Measurements from ENCODE around the gene HEATR5A. TPM values are rescaled to one million over a fixed set of nuclear protein-coding genes. Genes with fewer than 3 reads are reported as not detected.
A peak's percentile ranks its signal among the peaks of the same experiment; 100 is the strongest.

Gene HEATR5A
- total and polyA plus RNA-seq, 9 of the 15 experiments (the other 6 are each of a cell fraction or from before 2014, with no cell fraction given) = 8.0 to 50.9 (median 23.0) TPM

DNA sequence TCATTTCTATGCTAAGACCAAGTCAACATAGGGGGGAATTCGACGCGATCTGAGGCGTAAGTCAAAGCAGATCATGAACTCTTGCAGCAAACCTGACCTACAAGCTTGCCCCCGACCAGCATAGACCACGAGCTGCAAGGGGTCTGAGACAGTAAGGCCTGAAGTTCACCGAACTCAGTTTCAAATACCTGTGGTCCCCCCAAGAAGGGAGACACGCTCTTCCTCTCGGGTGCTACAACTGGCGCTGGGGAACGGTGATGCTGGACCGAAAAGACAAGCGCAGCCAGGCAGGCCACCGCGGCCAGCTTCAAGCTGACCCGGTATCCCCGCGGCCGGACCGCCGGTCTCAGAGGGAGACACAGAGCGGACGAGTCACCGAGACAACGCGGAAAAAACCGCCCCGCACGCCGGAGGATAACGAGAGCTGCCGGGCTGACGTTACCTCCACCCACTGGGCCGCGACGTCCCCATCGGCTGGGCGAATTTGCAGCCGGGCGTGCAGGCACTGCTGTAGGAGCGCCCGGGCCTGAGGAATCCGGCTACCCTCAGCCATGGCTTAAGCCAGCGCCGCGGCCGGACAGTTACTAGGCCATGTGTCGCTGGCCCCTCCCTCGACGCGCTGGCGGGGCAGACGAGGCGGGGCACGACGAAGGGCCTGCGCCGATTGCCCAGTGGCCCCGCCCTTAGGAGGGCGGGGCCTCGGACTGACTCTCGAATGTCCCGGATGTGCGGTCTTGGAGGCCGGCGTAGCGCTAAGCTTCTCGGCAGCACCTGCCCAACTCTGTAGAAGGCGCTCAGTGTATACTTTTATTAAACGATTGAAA is 36.7 kb upstream of the HEATR5A start, which contains the start of gene DTD2 (continued):
- TF ChIP-seq, protein P1, sequence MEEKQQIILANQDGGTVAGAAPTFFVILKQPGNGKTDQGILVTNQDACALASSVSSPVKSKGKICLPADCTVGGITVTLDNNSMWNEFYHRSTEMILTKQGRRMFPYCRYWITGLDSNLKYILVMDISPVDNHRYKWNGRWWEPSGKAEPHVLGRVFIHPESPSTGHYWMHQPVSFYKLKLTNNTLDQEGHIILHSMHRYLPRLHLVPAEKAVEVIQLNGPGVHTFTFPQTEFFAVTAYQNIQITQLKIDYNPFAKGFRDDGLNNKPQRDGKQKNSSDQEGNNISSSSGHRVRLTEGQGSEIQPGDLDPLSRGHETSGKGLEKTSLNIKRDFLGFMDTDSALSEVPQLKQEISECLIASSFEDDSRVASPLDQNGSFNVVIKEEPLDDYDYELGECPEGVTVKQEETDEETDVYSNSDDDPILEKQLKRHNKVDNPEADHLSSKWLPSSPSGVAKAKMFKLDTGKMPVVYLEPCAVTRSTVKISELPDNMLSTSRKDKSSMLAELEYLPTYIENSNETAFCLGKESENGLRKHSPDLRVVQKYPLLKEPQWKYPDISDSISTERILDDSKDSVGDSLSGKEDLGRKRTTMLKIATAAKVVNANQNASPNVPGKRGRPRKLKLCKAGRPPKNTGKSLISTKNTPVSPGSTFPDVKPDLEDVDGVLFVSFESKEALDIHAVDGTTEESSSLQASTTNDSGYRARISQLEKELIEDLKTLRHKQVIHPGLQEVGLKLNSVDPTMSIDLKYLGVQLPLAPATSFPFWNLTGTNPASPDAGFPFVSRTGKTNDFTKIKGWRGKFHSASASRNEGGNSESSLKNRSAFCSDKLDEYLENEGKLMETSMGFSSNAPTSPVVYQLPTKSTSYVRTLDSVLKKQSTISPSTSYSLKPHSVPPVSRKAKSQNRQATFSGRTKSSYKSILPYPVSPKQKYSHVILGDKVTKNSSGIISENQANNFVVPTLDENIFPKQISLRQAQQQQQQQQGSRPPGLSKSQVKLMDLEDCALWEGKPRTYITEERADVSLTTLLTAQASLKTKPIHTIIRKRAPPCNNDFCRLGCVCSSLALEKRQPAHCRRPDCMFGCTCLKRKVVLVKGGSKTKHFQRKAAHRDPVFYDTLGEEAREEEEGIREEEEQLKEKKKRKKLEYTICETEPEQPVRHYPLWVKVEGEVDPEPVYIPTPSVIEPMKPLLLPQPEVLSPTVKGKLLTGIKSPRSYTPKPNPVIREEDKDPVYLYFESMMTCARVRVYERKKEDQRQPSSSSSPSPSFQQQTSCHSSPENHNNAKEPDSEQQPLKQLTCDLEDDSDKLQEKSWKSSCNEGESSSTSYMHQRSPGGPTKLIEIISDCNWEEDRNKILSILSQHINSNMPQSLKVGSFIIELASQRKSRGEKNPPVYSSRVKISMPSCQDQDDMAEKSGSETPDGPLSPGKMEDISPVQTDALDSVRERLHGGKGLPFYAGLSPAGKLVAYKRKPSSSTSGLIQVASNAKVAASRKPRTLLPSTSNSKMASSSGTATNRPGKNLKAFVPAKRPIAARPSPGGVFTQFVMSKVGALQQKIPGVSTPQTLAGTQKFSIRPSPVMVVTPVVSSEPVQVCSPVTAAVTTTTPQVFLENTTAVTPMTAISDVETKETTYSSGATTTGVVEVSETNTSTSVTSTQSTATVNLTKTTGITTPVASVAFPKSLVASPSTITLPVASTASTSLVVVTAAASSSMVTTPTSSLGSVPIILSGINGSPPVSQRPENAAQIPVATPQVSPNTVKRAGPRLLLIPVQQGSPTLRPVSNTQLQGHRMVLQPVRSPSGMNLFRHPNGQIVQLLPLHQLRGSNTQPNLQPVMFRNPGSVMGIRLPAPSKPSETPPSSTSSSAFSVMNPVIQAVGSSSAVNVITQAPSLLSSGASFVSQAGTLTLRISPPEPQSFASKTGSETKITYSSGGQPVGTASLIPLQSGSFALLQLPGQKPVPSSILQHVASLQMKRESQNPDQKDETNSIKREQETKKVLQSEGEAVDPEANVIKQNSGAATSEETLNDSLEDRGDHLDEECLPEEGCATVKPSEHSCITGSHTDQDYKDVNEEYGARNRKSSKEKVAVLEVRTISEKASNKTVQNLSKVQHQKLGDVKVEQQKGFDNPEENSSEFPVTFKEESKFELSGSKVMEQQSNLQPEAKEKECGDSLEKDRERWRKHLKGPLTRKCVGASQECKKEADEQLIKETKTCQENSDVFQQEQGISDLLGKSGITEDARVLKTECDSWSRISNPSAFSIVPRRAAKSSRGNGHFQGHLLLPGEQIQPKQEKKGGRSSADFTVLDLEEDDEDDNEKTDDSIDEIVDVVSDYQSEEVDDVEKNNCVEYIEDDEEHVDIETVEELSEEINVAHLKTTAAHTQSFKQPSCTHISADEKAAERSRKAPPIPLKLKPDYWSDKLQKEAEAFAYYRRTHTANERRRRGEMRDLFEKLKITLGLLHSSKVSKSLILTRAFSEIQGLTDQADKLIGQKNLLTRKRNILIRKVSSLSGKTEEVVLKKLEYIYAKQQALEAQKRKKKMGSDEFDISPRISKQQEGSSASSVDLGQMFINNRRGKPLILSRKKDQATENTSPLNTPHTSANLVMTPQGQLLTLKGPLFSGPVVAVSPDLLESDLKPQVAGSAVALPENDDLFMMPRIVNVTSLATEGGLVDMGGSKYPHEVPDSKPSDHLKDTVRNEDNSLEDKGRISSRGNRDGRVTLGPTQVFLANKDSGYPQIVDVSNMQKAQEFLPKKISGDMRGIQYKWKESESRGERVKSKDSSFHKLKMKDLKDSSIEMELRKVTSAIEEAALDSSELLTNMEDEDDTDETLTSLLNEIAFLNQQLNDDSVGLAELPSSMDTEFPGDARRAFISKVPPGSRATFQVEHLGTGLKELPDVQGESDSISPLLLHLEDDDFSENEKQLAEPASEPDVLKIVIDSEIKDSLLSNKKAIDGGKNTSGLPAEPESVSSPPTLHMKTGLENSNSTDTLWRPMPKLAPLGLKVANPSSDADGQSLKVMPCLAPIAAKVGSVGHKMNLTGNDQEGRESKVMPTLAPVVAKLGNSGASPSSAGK (IDR thresholded peaks at IDR 0.05) = peak; percentile 75
- TF ChIP-seq ZNF778 (CRISPR knock-in tag; IDR thresholded peaks at IDR 0.05) (no peak), ZNF785 (CRISPR knock-in tag; IDR thresholded peaks at IDR 0.05) (no peak), NFE2L1 (tag; IDR thresholded peaks at IDR 0.05; ENCODE audit: borderline replicate concordance, low read depth) (no peak), CAMTA2 (CRISPR knock-in tag; conservative IDR thresholded peaks at IDR 0.05) (no peak), CBFA2T2 (conservative IDR thresholded peaks at IDR 0.05) (no peak), HOXB6 (CRISPR knock-in tag; IDR thresholded peaks at IDR 0.05; ENCODE audit: borderline replicate concordance) (no peak), RBM15 (IDR thresholded peaks at IDR 0.05; ENCODE audit: insufficient read depth, low read length) (no peak), C11orf30 (IDR thresholded peaks at IDR 0.05; ENCODE audit: low read depth) (no peak), HDGF (IDR thresholded peaks at IDR 0.05) (no peak), POLR2H (tag; IDR thresholded peaks at IDR 0.05; ENCODE audit: low read depth) (peak; percentile 78), PKNOX1 (IDR thresholded peaks at IDR 0.05) (no peak)
- TF ChIP-seq, protein P2, sequence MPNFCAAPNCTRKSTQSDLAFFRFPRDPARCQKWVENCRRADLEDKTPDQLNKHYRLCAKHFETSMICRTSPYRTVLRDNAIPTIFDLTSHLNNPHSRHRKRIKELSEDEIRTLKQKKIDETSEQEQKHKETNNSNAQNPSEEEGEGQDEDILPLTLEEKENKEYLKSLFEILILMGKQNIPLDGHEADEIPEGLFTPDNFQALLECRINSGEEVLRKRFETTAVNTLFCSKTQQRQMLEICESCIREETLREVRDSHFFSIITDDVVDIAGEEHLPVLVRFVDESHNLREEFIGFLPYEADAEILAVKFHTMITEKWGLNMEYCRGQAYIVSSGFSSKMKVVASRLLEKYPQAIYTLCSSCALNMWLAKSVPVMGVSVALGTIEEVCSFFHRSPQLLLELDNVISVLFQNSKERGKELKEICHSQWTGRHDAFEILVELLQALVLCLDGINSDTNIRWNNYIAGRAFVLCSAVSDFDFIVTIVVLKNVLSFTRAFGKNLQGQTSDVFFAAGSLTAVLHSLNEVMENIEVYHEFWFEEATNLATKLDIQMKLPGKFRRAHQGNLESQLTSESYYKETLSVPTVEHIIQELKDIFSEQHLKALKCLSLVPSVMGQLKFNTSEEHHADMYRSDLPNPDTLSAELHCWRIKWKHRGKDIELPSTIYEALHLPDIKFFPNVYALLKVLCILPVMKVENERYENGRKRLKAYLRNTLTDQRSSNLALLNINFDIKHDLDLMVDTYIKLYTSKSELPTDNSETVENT (CRISPR knock-in tag; IDR thresholded peaks at IDR 0.05) = peak; percentile 47; the same call in 1 of the 2 replicates
